NCI-H2227 treated with DMSO at 0.1 percent for 48 hours (cell line): ENCODE measurements around the gene OBSCN.

Experiments
- DNase-seq: peaks from one replicate; lab custom pipeline; 2025; lab: John Stamatoyannopoulos, UW

OBSCN gene

GRCh38 chr1:228320394-228320793 is 112.5 kb downstream of the OBSCN start:
- DNase-seq: no peak

GRCh38 chr1:228321435-228321834 is 113.6 kb downstream of the OBSCN start:
- no peak for DNase-seq

- no peak for DNase-seq
Measured at GRCh38 chr1:228321895-228322294, 114.1 kb downstream of the OBSCN start.

- DNase-seq: no peak
Measured at GRCh38 chr1:228323401-228323800, 115.6 kb downstream of the OBSCN start.

- DNase-seq: no peak
Measured at GRCh38 chr1:228325267-228325666, 117.4 kb downstream of the OBSCN start.

- DNase-seq: no peak
Measured at GRCh38 chr1:228329887-228330286, 122.0 kb downstream of the OBSCN start.

GRCh38 chr1:228332797-228333738 is 125.2 kb downstream of the OBSCN start:
- no peak for DNase-seq

- no peak for DNase-seq
Measured at GRCh38 chr1:228333739-228334115, 125.9 kb downstream of the OBSCN start.

- DNase-seq: no peak
Measured at GRCh38 chr1:228334226-228334935, 126.5 kb downstream of the OBSCN start.

GRCh38 chr1:228334954-228335353 is 127.1 kb downstream of the OBSCN start:
- no peak for DNase-seq

GRCh38 chr1:228335406-228336307 is 127.8 kb downstream of the OBSCN start:
- no peak for DNase-seq

- DNase-seq: no peak
Measured at GRCh38 chr1:228336308-228337030, 128.6 kb downstream of the OBSCN start.

- DNase-seq: no peak
Measured at GRCh38 chr1:228337031-228337564, 129.3 kb downstream of the OBSCN start.

- DNase-seq: no peak
Measured at GRCh38 chr1:228337711-228338520, 130.1 kb downstream of the OBSCN start.

- DNase-seq: no peak
Measured at GRCh38 chr1:228338521-228339051, 130.7 kb downstream of the OBSCN start.

- DNase-seq: no peak
Measured at GRCh38 chr1:228339059-228339704, 131.3 kb downstream of the OBSCN start.

GRCh38 chr1:228339766-228340685 is 132.2 kb downstream of the OBSCN start:
- DNase-seq: no peak

- no peak for DNase-seq
Measured at GRCh38 chr1:228340686-228341449, 133.0 kb downstream of the OBSCN start.
